ENCODE results near the gene CMTM8.
"Not testable (repeated sequence)": the region's sequence is repeated elsewhere in the genome, so short reads cannot be mapped to it uniquely, and the experiment has no call there.

CMTM8 gene, protein sequence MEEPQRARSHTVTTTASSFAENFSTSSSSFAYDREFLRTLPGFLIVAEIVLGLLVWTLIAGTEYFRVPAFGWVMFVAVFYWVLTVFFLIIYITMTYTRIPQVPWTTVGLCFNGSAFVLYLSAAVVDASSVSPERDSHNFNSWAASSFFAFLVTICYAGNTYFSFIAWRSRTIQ

DNA sequence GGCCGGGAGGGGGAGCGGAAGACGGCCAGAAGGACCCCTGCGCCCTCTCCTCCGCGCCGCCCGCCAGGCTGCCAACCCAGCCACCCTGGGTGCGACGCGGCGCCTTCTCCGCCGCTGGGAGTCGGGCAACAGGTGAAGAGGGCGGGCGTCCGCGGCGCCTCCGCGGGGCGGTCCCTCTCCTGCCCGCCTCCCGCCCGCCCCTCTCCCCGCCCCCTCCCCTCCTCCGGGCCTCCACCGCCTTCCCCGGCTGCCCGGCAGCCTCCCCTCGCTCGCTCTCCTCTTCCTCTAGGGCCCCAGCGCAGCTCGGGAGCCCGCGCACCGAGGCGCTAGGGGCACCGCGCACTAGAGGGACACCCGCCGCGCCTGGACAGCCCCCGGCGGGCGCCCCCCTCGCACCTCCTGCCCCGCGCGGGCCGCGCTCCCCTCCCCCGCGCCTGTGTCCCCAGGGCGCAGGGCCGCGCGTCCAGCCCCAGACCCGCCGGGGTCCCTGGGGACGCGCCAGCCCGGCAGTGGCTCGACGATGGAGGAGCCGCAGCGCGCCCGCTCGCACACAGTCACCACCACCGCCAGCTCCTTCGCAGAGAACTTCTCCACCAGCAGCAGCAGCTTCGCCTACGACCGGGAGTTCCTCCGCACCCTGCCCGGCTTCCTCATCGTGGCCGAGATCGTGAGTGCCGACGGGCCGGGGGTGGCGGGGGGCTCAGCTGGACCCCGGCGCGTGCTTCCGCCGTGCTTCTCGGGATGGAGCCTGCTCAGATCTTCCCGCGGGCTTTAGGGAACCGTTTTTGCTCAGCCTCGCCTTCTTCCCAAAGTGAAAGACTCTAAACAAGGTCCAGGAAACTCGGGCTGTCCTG lies at the start of gene CMTM8:
CMTM8 (plus strand) TSS at position 228 of the 854 bp plus-strand sequence; CDS start at position 521, 293 bp downstream.
- DNase-seq (ENCODE audit: extremely low read depth, low read depth) = no peak
- TF ChIP-seq, protein P1, sequence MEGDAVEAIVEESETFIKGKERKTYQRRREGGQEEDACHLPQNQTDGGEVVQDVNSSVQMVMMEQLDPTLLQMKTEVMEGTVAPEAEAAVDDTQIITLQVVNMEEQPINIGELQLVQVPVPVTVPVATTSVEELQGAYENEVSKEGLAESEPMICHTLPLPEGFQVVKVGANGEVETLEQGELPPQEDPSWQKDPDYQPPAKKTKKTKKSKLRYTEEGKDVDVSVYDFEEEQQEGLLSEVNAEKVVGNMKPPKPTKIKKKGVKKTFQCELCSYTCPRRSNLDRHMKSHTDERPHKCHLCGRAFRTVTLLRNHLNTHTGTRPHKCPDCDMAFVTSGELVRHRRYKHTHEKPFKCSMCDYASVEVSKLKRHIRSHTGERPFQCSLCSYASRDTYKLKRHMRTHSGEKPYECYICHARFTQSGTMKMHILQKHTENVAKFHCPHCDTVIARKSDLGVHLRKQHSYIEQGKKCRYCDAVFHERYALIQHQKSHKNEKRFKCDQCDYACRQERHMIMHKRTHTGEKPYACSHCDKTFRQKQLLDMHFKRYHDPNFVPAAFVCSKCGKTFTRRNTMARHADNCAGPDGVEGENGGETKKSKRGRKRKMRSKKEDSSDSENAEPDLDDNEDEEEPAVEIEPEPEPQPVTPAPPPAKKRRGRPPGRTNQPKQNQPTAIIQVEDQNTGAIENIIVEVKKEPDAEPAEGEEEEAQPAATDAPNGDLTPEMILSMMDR (IDR thresholded peaks at IDR 0.05; ENCODE audit: low read depth, low read length, missing control alignments) = no peak
- H3K4me3 ChIP-seq (replicated peaks; ENCODE audit: low read depth, low read length) = peak within 1 kb of the TSS; percentile 47

DNA sequence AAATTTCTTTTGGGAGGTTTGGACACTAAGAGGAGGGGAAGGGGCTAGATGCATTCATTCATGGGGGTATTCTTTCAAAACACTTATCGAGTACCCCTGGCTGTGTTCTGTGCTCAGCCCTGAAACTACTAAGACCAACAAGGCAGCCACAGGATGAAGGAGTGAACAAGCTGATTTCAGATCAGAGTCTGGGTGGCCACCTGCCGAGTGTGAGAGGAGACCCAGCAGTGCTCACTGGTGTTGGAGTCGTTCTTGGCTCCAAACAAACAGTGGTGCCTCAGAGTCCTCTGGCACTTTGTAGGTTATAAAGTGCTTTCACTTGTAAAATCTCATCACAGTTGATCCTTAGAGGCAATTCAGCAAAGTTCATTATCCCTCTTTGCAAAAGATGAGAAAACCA lies 48.8 kb upstream of the CMTM8 start:
- no peak overlapping the region for H3K4me3 ChIP-seq (replicated peaks; ENCODE audit: low read depth, low read length)
- TF ChIP-seq, protein P1 (IDR thresholded peaks at IDR 0.05; ENCODE audit: low read depth, low read length, missing control alignments) = no peak
- no peak for DNase-seq (ENCODE audit: extremely low read depth, low read depth)

DNA sequence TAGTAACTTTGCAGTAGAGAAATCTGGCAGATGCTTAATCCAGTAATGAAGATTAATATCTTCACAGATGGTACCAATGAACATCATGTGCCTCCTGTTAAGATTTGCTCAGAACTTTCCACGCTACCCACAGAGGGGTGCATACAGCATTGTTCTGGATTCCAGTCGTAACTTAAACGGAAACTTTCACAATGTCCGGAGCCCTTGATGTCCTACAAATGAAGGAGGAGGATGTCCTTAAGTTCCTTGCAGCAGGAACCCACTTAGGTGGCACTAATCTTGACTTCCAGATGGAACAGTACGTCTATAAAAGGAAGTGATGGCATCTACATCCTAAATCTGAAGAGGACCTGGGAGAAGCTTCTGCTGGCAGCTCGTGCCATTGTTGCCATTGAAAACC lies 47.9 kb upstream of the CMTM8 start:
- DNase-seq (ENCODE audit: extremely low read depth, low read depth); H3K4me3 ChIP-seq (replicated peaks; ENCODE audit: low read depth, low read length): not testable (repeated sequence)

DNA sequence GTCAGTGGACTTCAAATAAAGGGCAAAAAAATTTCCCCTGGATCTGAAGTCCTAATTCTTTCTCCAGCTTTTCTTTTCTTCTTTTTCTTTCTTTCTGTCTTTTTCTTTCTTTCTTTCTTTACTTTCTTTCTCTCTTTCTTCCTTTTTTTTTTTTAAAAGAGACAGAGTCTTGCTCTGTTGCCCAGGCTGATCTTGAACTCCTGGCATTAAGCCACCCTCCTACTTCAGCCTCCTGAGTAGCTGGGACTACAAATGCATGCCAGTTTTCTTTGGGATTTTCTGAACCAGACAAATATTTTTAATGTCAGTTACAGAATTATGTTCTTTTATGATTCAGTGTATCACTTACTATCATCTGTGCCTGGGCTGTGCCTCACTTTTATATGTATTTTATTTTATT lies 45.4 kb upstream of the CMTM8 start:
- no peak for DNase-seq (ENCODE audit: extremely low read depth, low read depth)
- TF ChIP-seq, protein P1 (IDR thresholded peaks at IDR 0.05; ENCODE audit: low read depth, low read length, missing control alignments) = no peak
- H3K4me3 ChIP-seq (replicated peaks; ENCODE audit: low read depth, low read length) = no peak overlapping the region

DNA sequence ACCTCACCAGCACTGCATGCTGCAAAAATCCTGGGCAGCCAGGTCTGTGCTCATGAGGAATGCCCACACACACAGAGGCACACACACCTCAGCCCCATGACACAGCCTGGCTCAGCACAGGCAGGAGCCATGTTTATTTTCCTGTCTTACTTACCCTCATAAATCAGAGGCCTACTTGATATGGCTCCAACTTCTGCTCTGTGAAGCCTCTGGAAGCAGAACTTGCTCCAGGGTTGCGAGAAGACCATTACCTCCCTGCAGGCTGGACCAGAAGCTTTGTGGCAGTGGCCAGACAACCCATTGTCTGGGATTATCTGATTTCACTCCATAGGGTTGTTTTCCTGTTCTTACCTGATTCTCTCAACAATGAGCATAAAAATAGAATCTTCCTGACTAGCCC lies 43.8 kb upstream of the CMTM8 start:
- TF ChIP-seq, protein P1 (IDR thresholded peaks at IDR 0.05; ENCODE audit: low read depth, low read length, missing control alignments) = no peak
- DNase-seq (ENCODE audit: extremely low read depth, low read depth) = no peak
- H3K4me3 ChIP-seq (replicated peaks; ENCODE audit: low read depth, low read length) = no peak overlapping the region

DNA sequence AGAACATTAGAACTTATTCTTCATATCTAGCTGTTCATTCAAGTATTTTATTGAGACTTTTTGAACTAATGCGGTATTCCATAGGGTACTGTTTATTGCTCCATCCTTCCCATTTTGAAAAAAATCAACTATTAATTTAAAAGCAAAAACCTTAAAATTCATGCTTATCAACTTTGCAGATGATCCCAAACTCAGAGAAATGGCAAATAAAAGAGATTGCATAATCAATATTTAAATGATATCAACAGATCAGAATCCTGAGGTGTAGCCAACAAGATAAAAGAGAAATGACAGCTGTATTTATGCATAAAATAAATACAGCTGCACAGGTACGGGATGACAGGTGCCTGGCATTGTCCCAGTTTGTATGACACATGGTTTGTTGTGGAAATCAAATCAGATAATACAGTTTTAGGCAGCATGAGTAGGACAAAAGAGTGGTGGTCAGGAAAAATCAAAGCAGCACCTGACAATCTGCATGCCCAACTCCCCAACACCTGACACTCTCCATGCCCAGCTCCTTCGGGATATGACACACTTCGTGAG lies 42.4 kb upstream of the CMTM8 start:
- TF ChIP-seq, protein P1 (IDR thresholded peaks at IDR 0.05; ENCODE audit: low read depth, low read length, missing control alignments) = no peak
- no peak overlapping the region for H3K4me3 ChIP-seq (replicated peaks; ENCODE audit: low read depth, low read length)
- DNase-seq (ENCODE audit: extremely low read depth, low read depth) = no peak

DNA sequence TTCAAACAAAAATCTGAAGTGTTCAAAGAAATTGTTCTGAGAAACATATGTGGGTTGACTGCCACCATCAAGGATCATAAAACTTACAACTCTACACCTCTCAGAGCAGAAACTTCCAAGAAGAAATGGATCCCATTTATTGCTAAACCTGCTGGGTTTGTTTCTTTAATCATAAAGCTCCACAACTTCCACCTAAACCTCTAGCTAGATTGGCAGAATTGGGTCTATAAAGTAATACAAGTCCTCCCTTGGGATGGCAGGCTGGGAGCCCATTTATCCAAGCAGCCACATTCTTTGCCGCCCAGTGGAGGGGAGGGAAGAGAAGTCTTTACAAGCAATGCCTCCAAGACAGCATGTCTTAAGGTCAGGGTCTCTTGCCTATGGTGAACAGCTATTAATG lies 40.5 kb upstream of the CMTM8 start:
- TF ChIP-seq, protein P1 (IDR thresholded peaks at IDR 0.05; ENCODE audit: low read depth, low read length, missing control alignments) = no peak
- H3K4me3 ChIP-seq (replicated peaks; ENCODE audit: low read depth, low read length) = no peak overlapping the region
- no peak for DNase-seq (ENCODE audit: extremely low read depth, low read depth)
